Hematopoietic multipotent progenitor cell treated with erythropoietin and hydrocortisone succinate and interleukin-3 and kit ligand, for 8 days (in vitro differentiated cells): ENCODE data around the gene CFAP69.
"Not testable (repeated sequence)": the region's sequence is repeated elsewhere in the genome, so short reads cannot be mapped to it uniquely, and the experiment has no call there.

Experiments
- DNase-seq: peaks from one replicate; pipeline ENCODE4 v3.0.0-alpha.2; 2015

CFAP69 gene

DNA sequence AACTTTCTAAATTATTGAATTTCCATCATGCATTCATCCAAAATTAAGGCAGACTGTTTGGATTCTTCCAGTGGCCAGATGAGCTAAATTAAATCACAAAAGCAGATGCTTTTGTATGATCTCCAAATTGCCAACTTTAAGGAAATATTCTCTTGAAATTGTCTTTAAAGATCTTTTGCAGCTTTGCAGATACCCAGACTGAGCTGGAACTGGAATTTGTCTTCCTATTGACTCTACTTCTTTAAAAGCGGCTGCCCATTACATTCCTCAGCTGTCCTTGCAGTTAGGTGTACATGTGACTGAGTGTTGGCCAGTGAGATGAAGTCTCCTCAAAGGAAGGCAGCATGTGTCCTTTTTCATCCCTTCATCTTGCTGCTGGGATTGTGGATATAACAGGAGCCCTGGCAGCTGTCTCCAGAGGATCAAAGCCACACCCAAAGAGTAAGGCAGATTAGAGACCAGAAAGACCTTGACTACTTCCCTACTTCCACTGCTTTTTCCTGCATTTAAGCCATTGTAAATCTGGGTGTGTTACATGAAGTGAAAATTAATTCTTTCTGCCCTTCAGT, 8.2 kb upstream of the CFAP69 start:
- DNase-seq = no peak

DNA sequence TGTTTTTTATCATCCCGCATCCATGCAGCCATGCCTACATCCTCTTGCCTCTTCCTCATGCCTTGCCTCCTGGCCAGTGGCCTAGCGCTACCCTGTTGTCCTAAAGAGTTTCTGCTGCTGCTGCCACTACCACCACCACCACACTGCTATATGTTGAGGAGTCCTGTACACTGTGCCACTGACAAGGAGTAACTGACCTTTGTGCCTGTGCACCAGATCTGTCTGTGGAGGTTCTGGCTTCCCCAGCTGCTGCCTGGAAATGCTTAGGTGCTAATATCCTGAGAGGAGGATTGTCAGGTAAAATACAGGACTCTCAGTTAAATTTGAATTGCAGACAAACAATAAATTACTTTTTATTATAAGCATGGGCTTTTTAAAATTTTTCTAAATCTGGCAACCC, 7.0 kb upstream of the CFAP69 start:
- DNase-seq = no peak

DNA sequence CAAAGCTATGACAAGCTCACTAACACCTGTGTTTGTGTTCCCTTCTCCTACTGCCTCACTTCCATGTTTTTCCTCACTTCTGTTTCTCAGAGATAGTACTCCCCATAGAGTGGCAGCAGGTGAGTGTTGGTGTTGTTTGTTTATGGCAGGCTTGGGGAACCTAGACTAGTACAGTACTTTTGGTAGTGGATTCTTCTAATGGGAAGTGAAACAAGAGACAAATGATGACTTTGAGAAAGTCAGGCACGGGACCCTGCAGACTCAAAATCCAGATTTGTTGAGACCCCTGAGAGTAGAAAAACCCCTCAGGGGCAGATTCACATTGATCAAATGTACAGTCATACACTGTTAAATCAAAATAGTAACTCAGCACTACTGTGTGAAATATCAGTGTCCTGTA, 6.4 kb upstream of the CFAP69 start:
- DNase-seq = no peak

DNA sequence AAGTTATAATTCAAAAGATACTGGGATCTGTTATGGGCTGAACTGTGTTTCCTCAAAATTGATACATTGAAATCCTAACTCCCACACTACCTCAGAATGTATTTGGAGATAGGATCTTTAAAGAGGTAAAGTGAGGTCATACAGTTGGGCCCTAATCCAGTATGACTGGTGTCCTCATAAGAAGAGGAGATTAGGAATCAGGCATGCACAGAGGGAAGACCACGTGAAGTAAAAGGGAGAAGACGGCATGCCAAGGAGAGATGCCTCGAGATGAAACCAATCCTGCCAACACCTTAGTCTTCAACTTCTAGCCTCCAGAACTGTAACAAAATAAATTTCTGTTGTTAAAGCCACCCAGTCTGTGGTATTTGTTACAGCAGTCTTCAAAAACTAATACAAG, 5.9 kb upstream of the CFAP69 start:
- DNase-seq = no peak

DNA sequence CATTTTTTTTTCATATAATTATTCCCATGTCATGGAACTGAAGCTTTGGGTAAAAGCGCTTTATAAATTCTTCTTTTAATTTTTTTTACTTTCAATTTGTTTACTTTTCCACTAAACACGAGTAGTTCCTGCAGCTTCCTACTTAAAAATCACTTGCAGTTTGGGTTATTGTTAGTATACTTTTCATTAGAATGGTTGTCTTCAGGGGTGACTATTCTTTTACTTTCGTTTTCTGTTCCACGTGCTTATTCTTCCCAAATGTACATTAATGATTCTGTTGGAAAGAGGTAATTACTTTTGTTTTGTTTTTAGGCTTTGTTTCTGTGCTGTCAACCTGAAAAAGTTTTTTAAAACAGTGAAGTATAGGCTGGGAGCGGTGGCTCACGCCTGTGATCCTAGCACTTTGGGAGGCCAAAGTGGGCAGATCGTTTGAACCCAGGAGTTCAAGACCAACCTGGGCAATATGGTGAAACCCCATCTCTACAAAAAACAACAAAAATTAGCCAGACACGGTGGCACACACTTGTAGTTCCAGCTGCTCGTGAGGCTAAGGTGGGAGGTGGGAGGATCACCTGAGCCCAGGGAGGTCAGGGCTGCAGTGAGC, 5.2 kb upstream of the CFAP69 start:
- no peak for DNase-seq

DNA sequence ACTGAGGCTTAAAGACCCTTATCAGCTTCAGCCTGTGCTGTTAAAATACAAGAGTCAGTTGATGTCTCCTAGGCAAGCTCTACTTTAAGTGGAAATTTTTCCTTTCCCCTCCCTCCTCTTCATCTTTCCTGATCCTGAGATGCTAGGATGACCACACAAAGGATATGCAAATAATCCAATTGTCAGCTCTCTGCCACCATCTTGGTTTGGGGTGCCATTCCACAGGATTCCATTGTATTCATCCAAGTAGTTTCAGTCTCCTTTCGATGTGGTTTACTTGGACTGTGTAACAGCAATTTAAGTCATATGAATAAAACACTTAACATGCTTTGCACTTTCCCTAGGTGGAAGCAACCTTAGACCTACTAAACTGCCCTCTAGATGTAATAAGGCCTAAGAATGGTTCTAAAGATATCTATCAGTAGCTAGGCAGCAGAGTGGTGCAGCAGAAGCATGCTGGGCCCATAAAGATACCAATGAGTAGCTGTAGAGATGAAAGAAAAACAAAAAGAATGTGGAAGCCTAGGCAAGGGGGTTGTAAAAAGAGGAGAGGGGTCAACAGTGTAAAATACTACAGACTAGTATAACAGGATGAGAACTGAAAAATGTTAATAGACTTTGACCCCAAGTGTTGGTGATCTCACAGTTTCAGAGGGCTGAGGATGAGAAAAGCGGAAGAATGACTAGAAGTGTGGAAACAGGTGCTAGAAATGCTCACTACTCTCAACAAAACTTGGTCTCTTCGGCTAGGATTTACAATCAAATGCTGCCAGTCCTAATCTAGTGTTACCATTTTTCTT, 2.4 kb upstream of the CFAP69 start:
- no peak for DNase-seq

DNA sequence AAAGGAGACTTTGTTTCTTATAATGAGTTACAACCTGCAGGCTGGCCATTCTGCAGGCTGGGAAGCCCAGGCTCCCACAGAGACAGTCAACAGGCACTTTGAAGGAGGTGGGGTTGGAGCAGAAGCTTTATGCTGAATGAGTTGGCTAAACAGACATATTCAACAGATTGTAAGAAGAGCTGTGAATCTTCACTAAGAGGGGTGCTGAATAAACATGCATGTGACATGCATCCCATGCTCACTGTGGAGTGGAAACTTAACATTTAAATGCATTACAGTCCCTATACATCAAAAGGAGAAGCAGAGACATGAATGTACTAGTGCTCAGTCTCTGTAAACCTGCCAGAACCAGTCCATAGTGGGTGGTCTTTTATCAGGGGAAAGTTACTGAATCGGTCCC, 1.4 kb upstream of the CFAP69 start:
- DNase-seq = no peak

DNA sequence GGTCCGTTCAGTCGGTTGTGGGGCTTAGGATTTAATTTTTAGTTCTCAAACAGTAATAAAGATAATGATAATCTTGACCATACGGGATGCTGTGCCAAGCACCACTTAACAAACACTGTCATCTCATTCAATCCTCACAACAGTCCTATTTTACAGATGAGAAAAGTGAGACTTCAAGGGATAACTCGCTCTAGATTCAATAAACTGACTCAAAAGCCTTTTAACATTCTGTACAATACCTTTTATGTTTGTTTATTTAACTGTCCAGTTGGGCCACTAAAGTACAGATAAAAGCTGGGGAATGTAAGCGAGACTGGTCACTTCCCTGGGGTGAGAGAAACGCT, 437 bp upstream of the CFAP69 start:
- no peak for DNase-seq

DNA sequence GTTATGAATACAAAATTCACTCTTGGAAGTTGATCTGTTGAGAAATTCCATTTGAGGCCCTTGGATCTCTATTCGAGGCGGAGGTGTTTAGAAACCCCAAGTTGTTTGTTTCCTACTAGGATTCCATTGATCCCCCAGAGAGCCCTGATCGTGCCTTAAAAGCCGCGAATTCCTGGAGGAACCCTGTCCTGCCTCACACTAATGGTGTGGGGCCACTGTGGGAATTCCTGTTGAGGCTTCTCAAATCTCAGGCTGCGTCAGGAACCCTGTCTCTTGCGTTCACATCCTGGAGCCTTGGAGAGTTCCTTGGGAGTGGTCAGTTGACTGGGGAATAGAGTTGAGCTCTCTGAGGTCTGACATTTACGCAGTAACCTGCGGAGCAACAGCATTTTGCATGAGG, 1.2 kb downstream of the CFAP69 start:
- no peak for DNase-seq

DNA sequence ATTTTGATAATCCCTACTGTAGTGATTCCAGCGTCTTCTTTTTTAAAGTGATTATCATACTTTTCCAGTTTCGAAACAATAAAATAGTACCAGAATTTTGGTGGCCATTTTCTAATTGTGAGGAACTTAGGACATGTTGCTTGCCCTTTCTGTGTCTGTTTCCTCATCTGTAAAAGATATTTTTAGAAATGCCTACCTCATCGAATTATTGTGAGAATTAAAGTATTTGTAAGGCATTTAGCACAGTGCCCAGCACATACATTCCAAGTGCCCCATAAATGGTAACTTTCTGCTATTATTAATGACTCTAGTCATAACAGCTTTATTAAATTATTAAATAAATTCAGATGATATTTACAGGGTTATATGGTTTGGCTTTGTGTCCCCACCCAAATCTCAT, 3.7 kb downstream of the CFAP69 start:
- DNase-seq = no peak

DNA sequence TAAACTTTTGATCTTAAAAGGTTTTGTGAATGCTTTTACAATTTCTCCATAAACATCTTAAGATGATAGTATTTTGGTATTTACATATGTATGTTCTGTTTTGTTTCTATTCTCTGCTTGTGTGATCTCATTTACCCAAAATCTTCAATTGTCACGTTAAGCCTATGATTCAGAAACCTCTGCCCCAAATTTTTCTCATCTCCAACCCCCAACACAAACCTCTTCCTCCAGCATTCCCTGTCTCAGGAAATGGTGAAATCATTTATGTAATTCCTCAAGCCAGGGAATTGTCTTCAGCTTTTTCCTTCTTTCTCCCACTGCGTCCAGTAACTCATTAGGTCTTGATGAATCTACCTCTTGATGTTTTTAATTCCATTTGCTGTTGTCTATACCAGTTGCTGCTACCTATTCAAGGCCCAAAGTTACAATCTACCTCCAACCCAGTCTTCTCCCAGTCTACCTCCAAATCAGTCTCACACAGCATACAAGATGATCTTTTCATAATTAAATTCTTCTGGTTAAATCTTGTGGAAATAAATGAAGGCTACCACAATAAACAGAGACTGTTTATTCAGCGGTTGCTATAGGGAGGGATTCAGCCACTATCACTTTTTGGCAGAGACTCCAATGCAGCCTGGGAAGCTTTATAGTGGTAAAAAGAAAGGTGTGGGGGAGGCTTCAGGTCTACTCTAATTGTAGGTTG, 5.8 kb downstream of the CFAP69 start:
- no peak for DNase-seq

DNA sequence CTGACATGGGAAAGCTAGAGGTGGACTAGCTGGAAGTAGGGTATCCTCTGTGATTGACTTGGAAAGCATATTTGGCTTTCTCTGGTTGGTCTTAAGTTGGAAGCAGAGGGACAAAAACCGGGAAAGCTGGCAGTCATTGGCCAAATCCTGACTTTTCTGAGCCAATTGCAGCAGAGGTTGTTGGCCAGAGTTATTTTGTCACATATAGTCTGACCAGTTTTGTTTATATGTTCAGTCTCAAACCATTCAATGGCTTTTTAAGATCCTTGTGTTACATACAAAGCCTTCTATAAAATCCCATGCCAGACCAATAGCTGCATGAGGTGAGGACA, 6.3 kb downstream of the CFAP69 start:
- no peak for DNase-seq

DNA sequence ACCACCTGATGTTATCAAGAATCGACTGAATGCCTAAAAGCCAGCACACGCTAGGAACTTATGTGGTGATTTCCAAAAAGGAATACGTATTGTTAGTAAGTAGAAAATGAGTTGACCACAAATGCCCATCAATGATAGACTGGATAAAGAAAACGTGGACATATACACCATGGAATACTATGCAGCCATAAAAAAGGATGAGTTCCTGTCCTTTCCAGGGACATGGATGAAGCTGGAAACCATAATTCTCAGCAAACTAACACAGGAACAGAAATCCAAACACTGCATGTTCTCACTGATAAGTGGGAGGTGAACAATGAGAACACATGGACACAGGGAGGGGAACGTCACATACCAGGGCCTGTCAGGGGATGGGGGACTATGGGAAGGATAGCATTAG, 11.0 kb downstream of the CFAP69 start:
- DNase-seq = not testable (repeated sequence)

DNA sequence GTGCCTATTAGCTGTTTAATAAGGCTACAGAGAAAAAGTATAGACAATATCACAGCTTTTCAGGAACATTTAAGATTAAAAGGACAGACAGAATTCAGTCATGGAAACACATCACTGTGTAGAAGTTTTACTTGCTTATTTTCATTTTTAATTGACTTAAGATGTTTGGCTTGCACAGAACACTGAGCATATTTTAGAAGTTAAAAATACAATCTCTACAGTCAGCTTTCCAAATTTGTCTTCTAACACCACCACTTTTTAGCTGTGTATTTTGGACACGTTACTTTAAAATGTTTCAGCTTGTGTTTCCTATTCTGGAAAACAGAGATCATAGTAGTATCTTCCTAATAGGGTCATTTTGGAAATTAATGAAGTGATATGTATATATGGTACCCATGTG, 11.8 kb downstream of the CFAP69 start:
- DNase-seq = no peak

DNA sequence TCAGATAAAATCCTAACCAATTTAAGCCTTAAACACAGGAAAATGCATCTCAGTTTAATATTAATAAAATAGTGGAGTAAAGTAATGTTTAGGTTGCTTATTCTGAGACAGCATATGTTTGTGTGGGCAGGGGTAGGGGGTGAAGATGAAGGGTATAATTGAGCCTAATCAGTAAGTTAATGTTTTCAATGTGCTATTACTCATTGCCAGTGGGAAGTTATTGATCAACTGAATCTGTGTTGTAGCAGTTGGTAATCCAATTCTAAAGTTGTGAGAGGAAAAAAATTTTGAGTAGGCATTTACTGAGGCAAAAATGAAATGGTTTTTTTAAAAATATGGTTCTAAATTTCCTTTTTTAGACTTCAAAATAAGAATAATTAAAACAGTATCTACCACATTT, 16.5 kb downstream of the CFAP69 start:
- DNase-seq = no peak

DNA sequence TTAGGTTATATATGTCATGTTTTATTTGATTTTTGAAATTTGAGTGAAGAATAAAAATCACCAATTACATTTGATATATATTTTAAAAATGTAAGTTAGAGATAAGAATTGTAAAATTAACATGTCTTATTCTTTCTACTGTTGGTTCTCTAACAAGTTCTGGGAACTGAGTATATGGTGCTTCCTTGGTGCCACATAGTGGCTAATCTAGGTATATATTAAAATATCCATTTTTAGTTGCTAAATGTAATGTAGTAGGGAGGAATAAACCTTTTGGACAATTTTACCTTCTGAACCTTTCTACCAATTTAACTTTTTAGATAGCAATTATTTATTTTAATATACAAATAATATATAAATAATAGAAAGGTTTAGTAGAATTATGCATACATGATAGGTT, 17.5 kb downstream of the CFAP69 start:
- peak; percentile 29 for DNase-seq

DNA sequence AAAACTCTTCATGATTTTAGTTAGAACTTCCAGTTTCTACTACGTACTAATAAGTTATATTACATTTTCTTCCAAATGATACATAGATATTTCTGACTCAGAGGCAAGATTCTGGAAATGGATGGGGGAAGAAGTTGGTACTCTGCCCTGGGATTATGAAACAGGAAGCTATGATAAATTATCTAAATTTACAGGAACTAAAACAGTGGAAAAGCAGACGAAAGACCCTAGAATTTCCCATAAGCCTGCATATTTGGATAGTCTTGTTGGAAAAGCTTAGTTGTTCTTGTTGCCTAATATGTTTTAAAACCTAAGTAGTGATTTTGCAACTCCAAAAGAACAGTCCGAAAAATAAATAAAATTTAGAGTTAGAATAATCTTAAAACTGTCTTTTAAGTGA, 21.8 kb downstream of the CFAP69 start:
- DNase-seq = no peak

DNA sequence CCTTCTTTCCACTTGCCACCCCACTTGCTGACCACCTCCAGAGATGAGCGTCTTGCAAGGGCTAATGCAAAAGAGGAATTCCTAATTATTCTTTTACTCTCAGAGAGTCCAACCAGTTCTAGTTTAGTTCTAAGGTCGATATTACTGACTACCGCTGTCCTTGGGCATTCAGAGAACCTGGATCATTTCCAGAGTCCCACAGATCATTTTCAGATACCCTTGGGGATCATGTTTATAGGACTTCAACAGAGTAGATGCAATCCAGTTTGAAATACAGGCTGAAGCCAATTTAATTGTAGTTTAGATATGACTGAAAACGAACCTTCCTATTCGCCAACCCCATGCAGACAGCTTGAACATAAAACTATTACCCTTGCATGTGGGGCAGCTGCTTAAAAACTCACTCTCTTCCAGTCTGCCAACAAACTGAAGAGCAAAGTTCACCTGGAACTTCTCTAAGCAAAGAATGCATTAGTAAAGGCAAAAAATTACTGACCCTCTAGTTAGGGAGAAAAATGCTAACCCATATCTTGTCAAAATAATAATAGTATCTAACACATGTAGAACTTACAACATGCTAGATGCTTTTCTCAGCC, 22.4 kb downstream of the CFAP69 start:
- DNase-seq = no peak

DNA sequence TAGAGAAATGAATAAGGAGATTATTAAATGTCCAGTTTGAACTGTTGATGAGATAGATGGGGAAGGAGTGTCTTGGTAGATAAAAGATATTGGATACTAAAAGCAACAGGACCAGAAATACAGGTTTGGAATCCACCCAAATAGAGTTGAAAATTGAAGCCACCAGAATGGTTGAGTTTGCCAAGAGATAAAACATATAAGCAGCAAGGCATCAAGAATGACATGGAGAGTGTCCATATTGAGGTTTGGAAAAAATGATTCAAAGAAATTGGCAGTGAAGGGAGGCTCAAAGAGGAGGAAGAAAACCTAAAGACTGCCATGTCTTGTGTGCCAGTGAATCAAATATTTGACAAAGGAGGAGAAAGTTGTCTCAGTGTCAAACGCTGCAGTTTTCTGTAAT, 24.2 kb downstream of the CFAP69 start:
- no peak for DNase-seq

DNA sequence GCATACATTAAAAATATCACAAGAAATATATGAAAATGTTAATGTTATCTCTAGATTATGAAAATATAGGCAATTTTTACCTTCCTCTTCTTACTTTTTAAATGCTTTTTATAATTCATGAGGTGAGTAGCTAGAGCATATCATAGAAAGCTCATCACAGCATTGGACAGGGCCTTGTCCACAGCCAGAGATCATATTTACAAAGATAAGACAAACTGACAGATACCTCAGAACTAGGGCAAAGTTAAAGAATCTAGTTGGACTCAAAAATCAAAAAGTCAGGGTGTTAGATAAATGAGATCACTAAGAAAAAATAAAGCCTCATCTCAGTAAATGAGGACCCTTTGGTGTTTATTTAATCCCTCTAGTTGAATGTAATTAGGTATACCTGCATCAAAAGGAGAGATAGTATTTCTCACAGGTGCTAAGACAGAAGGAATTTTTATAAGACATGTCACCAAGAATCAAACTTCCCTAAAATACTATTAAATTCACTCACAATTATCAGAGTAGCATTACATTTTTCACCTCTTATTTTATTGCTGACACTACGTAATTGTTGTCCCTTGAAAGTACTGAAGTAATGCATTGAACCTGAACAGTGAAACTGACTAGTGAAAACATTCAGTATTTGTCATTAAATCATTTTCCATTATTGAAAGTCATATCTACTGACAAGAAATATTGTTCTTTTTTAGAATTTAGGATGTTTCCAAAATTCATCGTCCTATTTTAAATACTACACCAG, 25.6 kb downstream of the CFAP69 start:
- no peak for DNase-seq

DNA sequence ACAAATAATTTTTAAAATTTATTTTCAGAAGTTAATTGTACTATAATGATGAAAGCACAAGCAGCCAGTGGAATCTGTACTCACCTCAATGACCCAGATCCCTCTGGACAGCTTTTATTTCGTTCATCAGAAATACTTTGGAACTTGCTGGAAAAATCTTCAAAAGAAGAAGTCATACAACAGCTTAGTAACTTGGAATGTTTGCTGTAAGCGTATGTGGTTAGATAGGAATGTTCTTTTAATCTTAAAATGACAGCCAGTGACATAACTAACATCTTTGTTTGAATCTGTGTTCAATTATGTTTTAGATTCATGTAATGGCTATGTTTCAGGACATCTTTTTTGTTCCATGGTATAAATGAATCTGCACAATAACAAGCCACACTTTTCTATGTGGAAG, 26.8 kb downstream of the CFAP69 start:
- no peak for DNase-seq

DNA sequence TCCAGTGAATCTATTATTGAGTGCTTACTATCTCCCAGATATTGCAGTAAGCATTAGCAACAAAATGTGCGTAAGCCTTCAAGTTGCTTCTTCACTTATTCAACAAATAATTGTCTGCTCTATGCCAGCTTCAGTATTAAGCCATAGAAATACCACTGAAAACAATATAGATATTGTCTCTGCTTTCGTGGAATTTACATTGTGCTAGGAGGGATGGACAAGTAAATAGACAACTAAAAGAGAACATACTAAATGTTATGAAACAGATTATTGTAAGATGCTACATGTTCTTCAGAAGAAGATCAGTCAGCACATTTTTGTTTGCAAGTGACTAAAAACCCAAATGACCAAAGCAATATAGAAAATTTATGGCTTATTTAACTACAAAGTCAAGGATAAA, 27.3 kb downstream of the CFAP69 start:
- no peak for DNase-seq

DNA sequence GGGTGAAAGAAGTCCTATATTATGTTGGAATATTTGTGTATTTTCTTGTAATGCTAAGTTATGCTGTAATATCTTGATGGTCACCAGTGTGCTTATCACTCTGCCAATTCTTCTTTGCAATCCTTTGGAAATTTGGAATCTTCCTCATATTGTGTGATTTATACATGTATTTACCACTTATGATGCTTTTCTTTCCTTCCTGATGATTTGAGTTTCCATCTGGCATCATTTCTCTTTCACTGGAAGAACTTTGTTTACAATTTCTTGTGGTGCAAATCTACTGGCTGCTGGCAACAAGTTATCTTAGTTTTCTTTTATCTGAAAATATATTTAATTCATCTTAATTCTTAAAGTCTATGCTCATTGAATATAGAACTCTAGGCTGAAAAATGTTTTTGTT, 29.2 kb downstream of the CFAP69 start:
- DNase-seq = no peak
